ENCODE measurements around the gene SLX9. TPM values are rescaled to one million over a fixed set of nuclear protein-coding genes. Genes with fewer than 3 reads are reported as not detected.

SLX9 gene
- total RNA-seq, 2 experiments from 2014 or later: 18.6 to 61.6 TPM

GRCh38 chr21:44989943-44990780 lies 50.3 kb downstream of the SLX9 start:
- Histone ChIP-seq H3K9me2 (ENCODE audit: insufficient read depth, low read length) (no peaks in the 10 kb centered on the region), H3K36me3 (ENCODE audit: insufficient read depth, low read length) (no peaks in the 10 kb centered on the region), H3K9me3 (ENCODE audit: low read length) (no peaks in the 10 kb centered on the region), H3K4me3 (ENCODE audit: low read depth, low read length, poor library complexity, severe bottlenecking) (no peak overlapping the region), H3K79me2 (ENCODE audit: insufficient read depth, low read depth, low read length) (no peaks in the 10 kb centered on the region), H2AFZ (ENCODE audit: low read length) (no peak overlapping the region), H4K20me1 (ENCODE audit: insufficient read depth, low read length) (no peaks in the 10 kb centered on the region), H3K27ac (ENCODE audit: low read depth, low read length, poor library complexity, severe bottlenecking) (no peak overlapping the region), H3K4me2 (ENCODE audit: low read length) (no peak overlapping the region), H3K4me1 (ENCODE audit: insufficient read depth, low read length, poor library complexity, severe bottlenecking) (no peaks in the 10 kb centered on the region)
- TF ChIP-seq EZH2phosphoT487 (IDR thresholded peaks at IDR 0.05; ENCODE audit: borderline replicate concordance, low read depth, low read length): no peak
- TF ChIP-seq CTCF (conservative IDR thresholded peaks at IDR 0.05; ENCODE audit: low read length): no peak
- POLR2A ChIA-PET: no interaction called here
- CTCF ChIA-PET (ENCODE audit: unreplicated experiment): no interaction called here
- intact Hi-C loops (cut with micrococcal nuclease; ENCODE audit: unreplicated experiment): no loop called here
- DNase-seq (ENCODE audit: low spot score): no peak
- BruUV-seq (replicated peaks): no TSS peak

DNA sequence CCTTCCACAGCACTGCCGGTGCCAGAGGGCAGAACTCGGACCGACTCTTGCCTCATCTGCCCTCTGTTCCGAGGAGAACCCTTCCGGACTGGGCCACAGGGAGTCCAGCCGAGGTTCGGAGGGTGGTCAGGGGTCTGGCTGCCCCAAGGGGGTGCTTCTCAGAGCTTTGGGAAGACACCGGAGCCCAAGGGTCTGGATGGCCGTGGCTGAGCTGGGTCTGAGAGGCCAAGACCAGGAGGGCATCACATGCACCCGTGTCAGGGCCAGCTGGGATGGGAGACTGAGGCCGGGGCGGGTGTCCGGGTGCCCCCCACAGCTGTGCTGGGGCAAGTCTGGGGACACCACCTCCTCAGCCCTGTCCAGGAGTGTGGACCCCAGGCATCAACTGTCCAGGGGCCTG lies 51.1 kb downstream of the SLX9 start:
- H3K79me2 ChIP-seq (ENCODE audit: insufficient read depth, low read depth, low read length): no peaks in the 10 kb centered on the region
- H4K20me1 ChIP-seq (ENCODE audit: insufficient read depth, low read length): no peaks in the 10 kb centered on the region
- ChIA-PET CTCF (ENCODE audit: unreplicated experiment) (no interaction called here), POLR2A (no interaction called here)
- no peaks in the 10 kb centered on the region for H3K9me2 ChIP-seq (ENCODE audit: insufficient read depth, low read length)
- H3K4me1 ChIP-seq (ENCODE audit: insufficient read depth, low read length, poor library complexity, severe bottlenecking): no peaks in the 10 kb centered on the region
- no TSS peak for BruUV-seq (replicated peaks)
- TF ChIP-seq CTCF (conservative IDR thresholded peaks at IDR 0.05; ENCODE audit: low read length): no peak
- TF ChIP-seq EZH2phosphoT487 (IDR thresholded peaks at IDR 0.05; ENCODE audit: borderline replicate concordance, low read depth, low read length): no peak
- DNase-seq (ENCODE audit: low spot score): no peak
- no peak overlapping the region for H3K4me2 ChIP-seq (ENCODE audit: low read length)
- no peaks in the 10 kb centered on the region for H3K36me3 ChIP-seq (ENCODE audit: insufficient read depth, low read length)
- H3K9me3 ChIP-seq (ENCODE audit: low read length): no peaks in the 10 kb centered on the region
- H2AFZ ChIP-seq (ENCODE audit: low read length): no peak overlapping the region
- intact Hi-C loops (cut with micrococcal nuclease; ENCODE audit: unreplicated experiment): no loop called here
- no peak overlapping the region for H3K27ac ChIP-seq (ENCODE audit: low read depth, low read length, poor library complexity, severe bottlenecking)
- no peak overlapping the region for H3K4me3 ChIP-seq (ENCODE audit: low read depth, low read length, poor library complexity, severe bottlenecking)
